ENCODE measurements around the gene STEAP1.

- no peak for TF ChIP-seq GATA3 (IDR thresholded peaks at IDR 0.05; ENCODE audit: low read depth, low read length)
- no peak for TF ChIP-seq GATA2 (IDR thresholded peaks at IDR 0.05; ENCODE audit: low read depth, low read length)
These were observed 47.4 kb downstream of the STEAP1 start for GRCh38 chr7:90201500-90202195.
